Activated CD4-positive, CD25-positive, alpha-beta regulatory T cell treated with anti-CD3 and anti-CD28 coated beads, Interleukin-2, amount 50 U/mL, for 24 hours (primary cell): ENCODE measurements around the gene CRAMP1.

Experiments
- ATAC-seq, 2 donors: fragments of 150-1000 bp; cut with Tn5 transposase; one replicate each; pipeline ENCODE4 v1.10.0; 2021; ENCODE audit warnings: mild to moderate bottlenecking in 1 of 2, moderate library complexity in 1 of 2

The CRAMP1 gene

GRCh38 chr16:1662543-1662942 lies 50.4 kb downstream of the CRAMP1 start:
- no peak for ATAC-seq

GRCh38 chr16:1665829-1666228 lies 53.7 kb downstream of the CRAMP1 start:
- ATAC-seq = no peak

GRCh38 chr16:1666316-1666715 lies 54.2 kb downstream of the CRAMP1 start:
- ATAC-seq = no peak

- no peak for ATAC-seq
Observed at GRCh38 chr16:1667271-1667670, 55.1 kb downstream of the CRAMP1 start.

- no peak for ATAC-seq
Observed at GRCh38 chr16:1667916-1668315, 55.8 kb downstream of the CRAMP1 start.

- ATAC-seq = no peak
Observed at GRCh38 chr16:1668612-1669319, 56.6 kb downstream of the CRAMP1 start.

GRCh38 chr16:1669698-1670097 lies 57.5 kb downstream of the CRAMP1 start:
- ATAC-seq = no peak

- ATAC-seq = no peak
Observed at GRCh38 chr16:1670371-1670770, 58.2 kb downstream of the CRAMP1 start.

GRCh38 chr16:1670866-1671265 lies 58.7 kb downstream of the CRAMP1 start:
- no peak for ATAC-seq

GRCh38 chr16:1673424-1674151 lies 61.4 kb downstream of the CRAMP1 start:
- ATAC-seq = no peak

- no peak for ATAC-seq
Observed at GRCh38 chr16:1674306-1674705, 62.1 kb downstream of the CRAMP1 start.

- no peak for ATAC-seq
Observed at GRCh38 chr16:1674751-1675664, 62.8 kb downstream of the CRAMP1 start.

- ATAC-seq = no peak
Observed at GRCh38 chr16:1676661-1677060, 64.5 kb downstream of the CRAMP1 start.

- ATAC-seq = no peak
Observed at GRCh38 chr16:1677339-1677738, 65.2 kb downstream of the CRAMP1 start.

GRCh38 chr16:1677942-1678499 lies 65.9 kb downstream of the CRAMP1 start, which contains the start of gene JPT2:
TSS of gene JPT2 (plus strand) at chr16:1678279. CDS start at chr16:1678313, 34 bp downstream.
- ATAC-seq = peak; percentile 98 to 99

GRCh38 chr16:1678500-1679098 lies 66.4 kb downstream of the CRAMP1 start:
- ATAC-seq = peak; percentile 7 to 15

GRCh38 chr16:1680361-1680760 lies 68.2 kb downstream of the CRAMP1 start:
- no peak for ATAC-seq

- no peak for ATAC-seq
Observed at GRCh38 chr16:1681032-1681431, 68.9 kb downstream of the CRAMP1 start.

- ATAC-seq = no peak
Observed at GRCh38 chr16:1687427-1688316, 75.5 kb downstream of the CRAMP1 start.

- ATAC-seq = no peak
Observed at GRCh38 chr16:1688807-1689560, 76.8 kb downstream of the CRAMP1 start.

- ATAC-seq = no peak
Observed at GRCh38 chr16:1689853-1690252, 77.7 kb downstream of the CRAMP1 start.
